NCI-H2107 treated with DMSO at 0.1 percent for 48 hours (cell line): ENCODE data around the gene ANKFN1.
"Not testable (repeated sequence)": the region's sequence is repeated elsewhere in the genome, so short reads cannot be mapped to it uniquely, and the experiment has no call there.

Experiments used
- DNase-seq: peaks from one replicate; lab custom pipeline; 2025; ENCODE audit not compliant: unreplicated experiment; lab: John Stamatoyannopoulos, UW

The ANKFN1 gene

GRCh38 chr17:56325313-56326000 is 172.2 kb downstream of the ANKFN1 start:
- DNase-seq: no peak

DNA sequence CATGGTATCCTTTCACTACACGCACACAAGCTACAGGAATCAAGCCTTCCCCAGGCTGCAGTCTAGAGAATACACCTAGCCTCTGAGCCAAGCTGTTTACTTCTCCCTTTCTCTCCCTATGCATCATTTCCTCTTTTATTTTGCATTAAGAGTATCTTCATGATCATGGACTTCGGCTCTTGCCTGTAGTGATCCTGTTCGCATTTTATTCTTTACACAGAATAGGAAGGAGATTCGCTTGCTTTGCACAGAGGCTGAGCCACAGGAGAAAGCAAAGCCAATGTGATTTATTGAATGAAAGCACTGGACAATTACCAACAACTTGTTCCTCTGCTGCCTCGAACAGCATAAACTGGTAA is 172.7 kb downstream of the ANKFN1 start:
- no peak for DNase-seq

DNA sequence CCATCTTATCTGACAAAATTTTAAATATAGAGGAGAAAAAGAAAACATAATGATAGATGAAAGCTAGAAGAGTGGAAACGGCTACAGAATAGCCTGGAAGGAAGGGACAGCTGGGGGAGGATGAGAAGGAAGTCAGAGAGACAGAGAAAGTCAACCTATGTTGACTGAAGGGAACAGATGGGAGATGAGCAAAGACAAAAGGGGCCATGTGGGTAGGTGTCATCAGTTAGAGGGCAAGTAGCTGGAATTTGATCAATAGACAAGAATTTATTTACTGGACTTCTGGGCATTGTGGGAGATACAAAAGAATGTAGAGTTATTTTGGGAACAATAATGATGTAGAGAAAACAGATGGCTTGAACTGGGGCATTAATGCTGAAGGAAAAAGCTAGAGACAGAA is 194.4 kb downstream of the ANKFN1 start:
- DNase-seq: no peak

DNA sequence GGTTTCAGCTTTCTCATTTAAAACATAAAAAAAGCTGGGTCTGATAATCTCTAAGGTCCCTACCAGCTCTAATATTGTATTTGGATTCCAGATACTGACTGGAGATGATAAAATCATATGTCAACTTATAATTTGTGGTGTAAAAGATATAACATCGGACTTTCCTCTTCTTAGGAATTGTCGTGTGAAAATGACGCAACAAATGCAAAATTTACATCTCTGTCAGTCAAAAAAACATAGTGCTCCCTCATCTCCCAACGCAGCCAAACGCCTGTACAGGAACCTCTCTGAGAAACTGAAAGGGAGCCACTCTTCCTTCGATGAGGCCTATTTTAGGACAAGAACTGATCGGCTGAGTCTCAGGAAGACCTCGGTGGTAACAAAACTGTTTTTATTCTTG is 197.3 kb downstream of the ANKFN1 start:
- no peak for DNase-seq

DNA sequence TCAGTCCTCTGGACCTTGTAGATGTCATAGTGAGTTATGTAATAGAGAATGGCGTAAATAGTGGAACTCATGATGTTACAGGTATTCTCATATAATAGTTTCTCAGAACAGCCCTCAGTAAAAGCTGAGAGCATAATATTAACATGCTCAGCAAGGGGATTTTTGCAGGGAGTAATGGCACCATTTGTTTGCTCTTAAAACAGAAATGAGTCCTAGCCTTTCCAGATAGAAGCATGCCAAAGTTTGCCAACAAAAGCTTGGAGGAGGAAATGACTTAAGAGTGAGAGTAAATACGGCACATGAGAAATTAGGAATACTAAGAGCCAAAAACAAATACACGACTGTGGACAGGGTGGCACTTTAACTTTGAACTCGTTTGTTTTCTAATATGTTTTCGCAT is 198.4 kb downstream of the ANKFN1 start:
- DNase-seq: no peak

DNA sequence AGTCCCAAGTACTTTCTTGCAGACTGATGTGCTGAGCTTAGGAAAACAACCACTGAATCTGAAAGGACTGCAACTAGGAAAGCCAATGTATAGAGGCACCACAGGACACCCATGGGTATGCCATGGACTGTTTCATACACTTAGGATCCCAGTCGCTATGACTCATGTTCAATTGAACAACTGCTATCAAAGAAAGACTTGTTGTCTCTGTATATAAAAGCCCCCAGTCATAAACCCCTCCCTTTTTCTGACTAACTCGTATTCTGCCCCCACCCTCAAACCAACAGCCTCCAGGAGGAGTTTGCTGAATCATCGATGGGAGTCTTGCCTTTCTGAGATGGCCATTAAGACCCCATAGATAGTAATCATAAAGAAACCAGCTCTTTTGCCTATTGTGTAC is 205.4 kb downstream of the ANKFN1 start:
- no peak for DNase-seq

GRCh38 chr17:56359518-56359917 is 206.2 kb downstream of the ANKFN1 start:
- DNase-seq: no peak

DNA sequence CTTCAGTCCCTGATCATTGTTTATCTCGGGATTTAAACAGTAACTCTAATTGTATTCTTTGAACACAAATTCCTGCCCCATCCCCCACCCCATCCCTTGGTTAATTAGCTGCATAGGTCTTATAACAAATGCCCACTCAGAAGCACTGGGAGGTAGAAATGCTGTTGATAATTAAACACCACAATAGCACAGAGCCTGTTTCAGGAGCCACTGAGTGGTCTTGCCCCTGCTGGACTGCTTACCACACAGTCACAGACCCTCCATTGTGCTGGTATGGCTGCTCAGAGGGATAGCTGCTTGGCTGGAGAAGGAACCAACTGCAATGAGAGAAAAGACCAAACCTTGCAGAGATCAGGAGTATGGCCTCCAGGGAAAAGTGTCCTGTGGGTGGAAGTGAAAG is 214.1 kb downstream of the ANKFN1 start:
- no peak for DNase-seq

DNA sequence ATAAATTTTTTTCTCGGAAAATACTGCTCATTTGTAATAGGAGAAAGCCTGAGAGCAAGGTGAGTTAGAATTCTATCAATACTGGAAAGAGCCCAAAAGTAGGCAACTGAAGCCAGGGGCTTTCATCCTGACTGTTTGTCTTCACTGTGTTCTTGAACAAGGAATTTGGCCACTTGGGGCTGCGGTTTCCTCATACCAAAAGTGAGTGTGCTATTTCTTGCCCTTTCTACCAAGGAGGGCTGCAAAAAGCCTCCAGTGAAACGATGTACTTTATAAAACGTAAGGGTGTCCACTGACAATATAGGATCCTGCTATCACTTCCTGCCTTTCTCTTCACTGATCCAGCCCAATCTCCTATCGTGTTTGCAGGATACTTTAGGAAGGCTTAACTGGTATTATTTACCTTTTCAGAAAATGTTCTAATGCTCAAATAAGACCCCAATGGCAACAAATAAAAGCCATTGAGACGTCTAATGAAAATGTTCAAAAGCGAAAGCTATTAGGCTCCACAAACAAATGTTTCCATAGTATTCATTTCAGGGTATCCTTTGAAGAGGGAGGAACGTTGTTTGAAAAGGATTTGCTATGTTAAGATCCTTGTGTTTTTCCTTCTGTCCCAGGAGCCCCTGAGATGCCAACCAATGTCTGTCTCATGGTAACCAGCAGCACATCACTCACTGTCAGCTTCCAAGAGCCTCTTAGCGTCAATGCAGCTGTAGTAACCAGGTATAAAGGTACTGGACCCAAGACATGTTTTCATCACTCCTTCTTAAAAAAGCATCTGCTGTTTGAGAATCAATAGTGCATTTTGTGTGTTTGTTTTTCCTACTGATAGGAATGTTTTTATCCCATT is 220.9 kb downstream of the ANKFN1 start:
- no peak for DNase-seq

DNA sequence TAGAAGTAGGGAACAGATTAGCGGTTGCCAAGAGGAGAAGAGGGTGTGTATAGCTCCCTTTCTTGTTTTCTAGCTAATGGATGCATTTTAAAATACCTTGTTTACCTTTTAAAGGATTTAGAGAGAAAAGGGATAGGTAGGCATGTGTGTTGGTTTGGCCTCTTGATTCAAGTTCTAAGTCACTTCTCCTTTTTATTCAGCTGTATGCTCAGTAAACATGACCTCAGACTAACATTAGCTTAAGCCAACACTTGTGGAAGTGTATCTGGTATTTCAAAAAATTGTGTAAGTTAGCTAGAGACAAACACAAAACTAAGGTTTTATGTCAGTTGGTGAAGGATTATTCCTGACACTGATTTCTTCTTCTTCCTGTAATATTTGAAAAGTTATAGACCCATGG is 236.1 kb downstream of the ANKFN1 start:
- no peak for DNase-seq

- no peak for DNase-seq
Measured at GRCh38 chr17:56392321-56392720, 239.0 kb downstream of the ANKFN1 start.

DNA sequence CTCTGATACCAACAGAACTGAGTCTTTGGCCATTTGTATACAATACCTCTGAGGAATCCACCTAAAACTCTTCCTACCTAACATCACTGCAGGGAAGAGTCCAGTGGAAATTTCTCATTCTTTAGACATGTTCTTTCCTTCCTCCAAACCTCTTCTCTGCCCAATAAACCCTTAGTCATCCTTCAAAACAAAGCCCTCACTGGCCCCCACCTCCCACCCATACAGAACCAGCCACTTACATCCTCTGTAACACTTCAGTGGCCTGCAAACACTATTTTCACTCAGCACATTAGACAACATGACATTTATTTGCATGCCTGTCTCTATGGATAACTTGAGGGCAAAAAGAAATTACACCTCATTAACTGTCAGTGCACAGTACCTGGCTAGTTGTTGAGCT is 239.9 kb downstream of the ANKFN1 start:
- DNase-seq: no peak

DNA sequence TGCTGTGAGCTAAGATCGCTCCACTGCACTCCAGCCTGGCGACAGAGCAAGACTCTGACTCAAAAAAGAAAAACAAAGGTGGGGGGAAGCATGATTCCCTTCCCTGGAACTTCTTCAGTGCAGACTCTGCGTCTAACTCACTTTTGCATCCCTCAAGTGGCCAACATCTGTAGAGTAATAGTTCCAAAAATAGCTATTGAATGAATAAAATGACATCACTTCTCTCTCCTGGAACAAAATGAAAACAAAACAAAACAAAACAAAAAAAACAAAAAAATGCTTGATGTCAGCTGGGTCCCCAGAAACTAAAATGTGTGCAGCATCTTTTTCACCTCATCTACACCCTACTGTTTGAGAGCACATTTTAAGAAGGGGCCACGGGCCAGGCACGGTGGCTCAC is 242.5 kb downstream of the ANKFN1 start:
- DNase-seq: no peak

DNA sequence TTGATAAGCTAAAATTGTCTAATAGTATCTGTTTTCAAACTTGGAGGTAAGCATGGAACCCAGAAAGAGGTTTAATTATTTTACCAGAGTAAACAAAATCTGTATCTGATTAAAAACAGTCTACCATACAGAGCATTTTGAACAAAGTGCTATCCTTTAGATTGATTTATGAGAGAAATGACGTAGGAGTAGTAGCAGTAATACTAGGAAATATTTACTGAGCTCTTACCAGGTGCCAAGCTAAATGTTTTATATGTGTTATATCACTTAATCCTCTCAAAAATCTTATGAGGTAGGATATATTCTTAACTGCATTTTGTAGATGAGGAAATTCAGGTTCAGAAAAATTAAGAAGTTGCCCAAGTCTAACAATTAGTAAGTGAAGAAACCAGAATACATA is 253.8 kb downstream of the ANKFN1 start:
- no peak for DNase-seq

GRCh38 chr17:56412356-56412755 is 259.1 kb downstream of the ANKFN1 start:
- DNase-seq: not testable (repeated sequence)

DNA sequence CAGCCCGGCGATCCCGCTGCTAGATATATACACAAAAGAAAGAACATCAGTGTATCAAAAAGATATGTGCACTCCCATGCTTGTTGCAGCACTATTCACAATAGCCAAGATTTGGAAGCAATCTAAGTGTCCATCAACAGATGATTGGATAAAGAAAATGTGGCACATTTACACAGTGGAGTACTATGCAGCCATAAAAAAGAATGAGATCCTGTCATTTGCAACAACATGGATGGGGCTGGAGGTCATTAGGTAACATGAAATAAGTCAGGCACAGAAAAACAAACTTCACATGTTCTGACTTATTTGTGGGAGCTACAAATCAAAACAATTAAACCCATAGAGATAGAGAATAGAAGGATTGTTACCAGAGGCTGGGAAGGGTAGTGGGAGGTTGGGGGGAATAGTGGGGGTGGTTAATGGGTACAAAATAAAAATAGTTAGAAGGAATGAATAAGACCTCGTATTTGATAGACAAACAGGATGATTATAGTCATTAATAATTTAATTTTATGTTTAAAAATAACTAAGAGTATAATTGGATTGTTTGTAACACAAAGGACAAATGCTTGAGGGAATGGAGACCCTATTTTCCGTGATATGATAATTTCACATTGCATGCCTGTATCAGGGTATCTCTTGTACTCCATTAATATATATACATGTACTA is 263.5 kb downstream of the ANKFN1 start:
- no peak for DNase-seq

DNA sequence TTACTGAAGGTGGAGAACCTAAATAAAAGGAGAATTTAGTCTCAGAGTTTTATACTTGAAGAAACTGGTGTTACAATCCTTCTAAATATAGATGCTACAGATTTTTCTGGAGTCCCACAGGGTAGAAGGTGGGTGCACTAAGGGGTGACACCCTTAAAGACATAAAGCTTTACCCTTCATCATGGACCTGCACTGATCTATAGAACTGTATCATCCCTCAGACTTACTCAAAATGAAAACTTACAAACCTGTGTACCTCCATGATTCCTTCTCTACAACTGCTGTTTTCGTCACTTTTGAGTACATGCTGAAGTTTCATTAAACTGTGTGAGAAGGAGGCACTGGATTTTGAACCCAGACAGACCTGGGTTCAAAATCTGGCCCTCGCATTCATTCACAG is 270.7 kb downstream of the ANKFN1 start:
- DNase-seq: no peak

- DNase-seq: no peak
Measured at GRCh38 chr17:56424543-56425044, 271.3 kb downstream of the ANKFN1 start.

- DNase-seq: no peak
Measured at GRCh38 chr17:56425483-56425882, 272.2 kb downstream of the ANKFN1 start.

GRCh38 chr17:56426901-56427300 is 273.6 kb downstream of the ANKFN1 start:
- no peak for DNase-seq

DNA sequence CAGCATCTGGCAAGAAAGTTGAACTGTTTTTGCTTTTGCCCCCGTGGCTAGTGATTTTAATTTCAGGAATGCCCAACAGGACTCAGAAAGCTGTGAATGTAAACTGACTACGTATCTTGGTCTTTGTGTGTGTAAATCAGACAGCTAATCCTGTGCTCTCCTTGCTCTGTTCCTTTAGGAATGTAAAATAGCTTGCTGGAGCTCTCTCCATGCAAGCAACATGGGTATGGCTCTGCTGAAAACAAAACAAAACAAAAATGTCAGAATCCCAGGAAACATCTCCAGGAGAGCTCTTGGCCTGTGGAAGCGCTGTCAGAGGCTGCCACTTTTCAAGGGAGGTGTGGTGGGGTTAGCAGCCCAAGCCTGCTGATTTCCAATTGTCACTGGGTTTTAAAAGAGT is 278.5 kb downstream of the ANKFN1 start:
- DNase-seq: no peak

DNA sequence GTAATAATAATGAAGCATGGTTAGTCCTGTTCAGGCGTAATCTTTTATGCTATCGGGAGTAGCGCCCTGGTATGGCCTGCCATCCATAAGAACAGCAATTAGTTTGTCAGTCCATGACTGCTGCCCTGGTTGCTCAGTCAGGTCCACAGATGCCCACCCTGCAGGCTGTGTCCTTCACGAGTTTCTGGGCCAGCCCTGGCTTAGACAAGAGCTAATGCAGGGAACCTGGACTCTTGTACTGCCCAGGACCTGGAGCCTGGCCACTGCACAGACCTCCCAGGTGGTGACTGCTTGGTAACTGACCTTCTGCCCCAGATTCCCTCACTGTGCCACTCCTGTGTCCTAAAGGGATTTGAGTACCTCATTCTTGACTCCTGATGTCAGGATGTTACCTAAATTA is 279.2 kb downstream of the ANKFN1 start:
- no peak for DNase-seq
